NAMALWA (cell line): ENCODE measurements around the gene ZNF184.

Experiments
- DNase-seq: peaks from one replicate; pipeline ENCODE4 v3.0.0-alpha.2; 2015; ENCODE audit warnings: low spot score

The ZNF184 gene

GRCh38 chr6:27472617-27473400 lies at the start of gene ZNF184:
Gene ZNF184, minus strand, starts transcription at chr6:27473105. Its CDS starts 811 bp downstream, at chr6:27472294.
- DNase-seq, result peak; percentile 93

- DNase-seq, result peak; percentile 87
These were observed 46.2 kb upstream of the ZNF184 start for GRCh38 chr6:27518881-27519795.

DNA sequence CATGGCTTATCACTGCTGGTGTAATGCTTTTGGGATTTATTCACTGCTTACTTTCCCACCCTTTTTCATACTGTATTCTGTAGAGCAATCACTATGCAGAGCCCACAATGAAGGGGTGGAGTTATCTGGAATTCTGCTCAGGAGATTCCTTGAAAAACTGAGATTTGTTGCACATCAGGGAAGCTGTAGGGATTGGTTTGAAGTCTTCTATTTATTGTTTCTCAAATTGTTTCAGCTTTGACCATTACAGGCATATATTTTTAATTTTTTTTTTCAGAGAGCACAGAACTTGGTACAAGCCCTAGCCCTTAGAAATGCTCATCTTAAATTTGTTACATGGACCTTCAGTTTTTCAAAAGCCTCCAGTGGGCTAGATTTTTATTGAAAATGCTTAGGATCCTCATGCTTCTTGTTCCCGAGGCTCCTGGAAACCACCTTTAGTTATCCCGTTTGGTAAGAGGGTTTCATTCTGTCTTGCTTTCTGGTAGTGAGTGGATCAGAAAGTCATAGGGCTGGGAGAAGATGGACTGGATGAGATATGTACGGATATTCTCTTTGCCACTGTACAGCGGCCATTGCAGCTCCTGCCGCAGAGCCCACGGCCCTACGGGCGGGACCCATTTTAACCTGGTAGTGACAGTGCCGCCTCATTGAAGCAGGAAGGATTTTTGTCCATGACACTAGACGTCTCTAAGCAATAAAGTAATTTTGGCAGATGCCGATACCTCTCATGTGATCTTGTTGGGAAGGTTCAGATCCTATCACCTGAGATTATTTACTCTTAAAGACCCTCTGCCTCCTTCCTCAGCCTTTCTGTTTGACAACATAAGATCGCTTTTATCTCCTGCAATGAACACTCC lies 45.3 kb upstream of the ZNF184 start:
- peak; percentile 39 for DNase-seq

DNA sequence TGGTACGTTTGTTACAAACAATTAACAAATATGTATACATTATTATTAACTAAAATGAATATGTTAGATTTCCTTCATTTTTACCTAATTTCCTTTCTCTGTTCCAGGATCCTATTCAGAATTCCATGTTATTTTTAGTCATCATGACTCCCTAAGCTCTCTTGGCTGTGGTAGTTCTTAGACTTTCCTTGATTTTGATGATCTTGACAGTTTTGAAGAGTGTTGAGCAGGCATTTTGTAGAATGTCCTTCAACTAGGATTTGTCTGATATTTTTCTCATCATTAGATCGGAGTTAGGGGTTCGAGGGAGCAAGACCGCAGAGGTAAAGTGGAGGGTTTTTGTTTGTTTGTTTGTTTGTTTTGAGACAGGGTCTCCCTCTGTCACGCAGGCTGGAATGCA lies 44.3 kb upstream of the ZNF184 start:
- DNase-seq, result no peak

DNA sequence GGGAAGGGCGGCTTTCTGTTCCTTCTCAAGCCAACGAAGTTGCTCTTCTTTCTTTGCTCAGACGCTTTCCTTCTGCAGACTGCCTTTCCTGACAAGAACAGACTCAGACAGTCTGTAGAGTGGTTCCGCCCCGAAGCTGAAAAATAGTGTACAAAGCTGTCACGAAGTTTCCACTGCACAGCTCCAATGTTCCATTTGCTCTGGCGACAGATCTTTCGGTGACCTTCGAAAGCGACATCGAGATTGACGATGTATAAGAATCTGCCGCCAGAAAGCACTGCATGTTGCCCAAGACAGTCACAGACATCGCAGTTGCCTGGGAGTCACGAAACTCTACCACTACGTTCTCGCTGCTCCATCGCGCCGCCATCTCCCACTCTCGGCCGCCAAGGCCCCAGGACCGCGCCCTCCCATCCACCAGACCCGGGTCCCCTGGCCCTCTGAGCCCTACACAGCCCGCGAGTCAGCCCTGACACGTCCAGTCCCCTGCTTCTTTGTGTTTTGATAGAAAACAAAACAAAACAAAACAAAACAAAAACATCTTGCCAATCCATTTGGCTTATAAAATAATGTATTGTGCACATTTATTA lies 42.1 kb upstream of the ZNF184 start:
- DNase-seq, result no peak

DNA sequence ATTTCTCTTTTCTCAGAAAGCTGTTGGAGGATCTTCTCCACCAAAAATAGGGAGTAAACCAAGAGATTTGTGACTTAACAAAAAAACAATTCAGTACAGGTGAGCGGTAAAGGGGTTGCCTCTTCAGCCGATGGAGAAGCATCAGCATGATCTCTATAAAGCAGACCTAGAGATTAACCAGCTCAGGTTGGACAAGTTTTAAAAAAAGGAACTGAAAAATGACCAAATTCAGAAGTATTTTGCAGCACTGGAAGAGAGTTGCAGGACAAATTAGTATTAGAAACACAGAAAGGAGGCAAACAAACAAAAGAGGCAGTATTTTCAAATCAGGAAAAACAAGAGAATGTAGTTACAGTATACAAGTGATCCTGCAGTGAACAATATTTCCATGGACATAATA lies 39.6 kb upstream of the ZNF184 start:
- DNase-seq, result no peak

DNA sequence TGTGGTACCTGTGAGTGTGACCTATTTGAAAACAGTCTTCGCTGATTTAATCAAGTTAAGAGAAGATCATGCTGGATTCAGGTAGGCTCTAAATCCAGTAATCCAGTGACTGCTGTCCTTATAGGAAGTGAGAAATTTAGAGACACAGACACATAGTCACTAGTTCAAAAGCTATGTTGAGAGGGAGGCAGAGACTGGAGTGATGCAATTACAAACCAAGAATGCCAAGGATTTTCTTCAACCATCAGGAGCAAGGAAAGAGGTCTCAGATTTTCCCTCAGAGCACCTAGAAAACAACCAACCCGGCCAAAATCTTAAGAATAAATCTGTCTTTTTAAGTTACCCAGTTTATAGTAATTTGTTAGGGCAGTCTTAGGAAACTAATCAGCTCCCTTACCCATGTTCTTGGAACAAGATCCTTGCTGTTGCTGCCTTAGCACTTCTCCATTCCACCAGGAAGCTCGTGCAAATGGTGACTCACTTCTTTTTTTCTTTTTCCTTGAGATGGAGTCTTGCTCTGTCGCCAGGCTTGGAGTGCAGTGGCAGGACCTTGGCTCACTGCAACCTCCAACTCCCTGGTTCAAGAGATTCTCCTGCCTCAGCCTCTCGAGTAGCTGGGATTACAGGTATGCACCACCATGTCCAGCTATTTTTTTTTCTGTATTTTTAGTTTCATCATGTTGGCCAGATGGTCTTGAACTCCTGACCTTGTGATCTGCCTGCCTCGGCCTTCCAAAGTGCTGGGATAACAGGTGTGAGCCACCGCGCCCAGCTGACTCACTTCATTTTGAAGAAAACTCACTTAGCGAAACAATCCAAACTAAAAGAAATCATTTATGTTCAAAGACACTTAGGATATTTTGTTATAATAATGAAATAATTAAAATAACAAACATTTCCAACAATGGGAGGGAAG lies 34.4 kb upstream of the ZNF184 start:
- no peak for DNase-seq

GRCh38 chr6:27505209-27506027 lies 32.5 kb upstream of the ZNF184 start:
- DNase-seq, result no peak

DNA sequence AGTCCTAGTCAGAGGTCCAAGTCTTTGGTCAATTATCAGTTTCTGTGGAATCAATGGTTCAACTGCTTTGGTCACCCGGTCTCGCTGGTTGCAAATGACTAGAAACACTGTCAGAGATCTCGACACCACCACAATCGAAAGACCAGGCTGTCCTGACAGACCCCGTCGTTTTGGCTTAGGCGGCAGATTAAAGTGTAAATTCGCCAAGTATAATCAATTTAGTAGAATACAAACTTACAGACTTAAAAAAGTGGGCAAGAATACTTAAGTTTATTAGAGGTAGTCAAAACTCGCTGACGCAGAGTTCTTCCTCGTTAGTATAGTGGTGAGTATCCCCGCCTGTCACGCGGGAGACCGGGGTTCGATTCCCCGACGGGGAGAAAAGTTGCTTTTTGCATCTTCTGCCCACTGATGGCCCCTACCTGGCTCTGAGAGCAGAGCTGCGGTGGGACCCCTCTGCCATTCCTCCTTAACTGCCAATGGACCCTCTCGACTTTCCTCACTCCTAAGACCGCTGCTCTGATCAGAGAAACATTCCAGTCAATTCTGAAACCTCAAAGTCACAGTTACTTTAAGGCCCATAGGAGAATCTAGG lies 30.6 kb upstream of the ZNF184 start:
- DNase-seq, result peak; percentile 91

DNA sequence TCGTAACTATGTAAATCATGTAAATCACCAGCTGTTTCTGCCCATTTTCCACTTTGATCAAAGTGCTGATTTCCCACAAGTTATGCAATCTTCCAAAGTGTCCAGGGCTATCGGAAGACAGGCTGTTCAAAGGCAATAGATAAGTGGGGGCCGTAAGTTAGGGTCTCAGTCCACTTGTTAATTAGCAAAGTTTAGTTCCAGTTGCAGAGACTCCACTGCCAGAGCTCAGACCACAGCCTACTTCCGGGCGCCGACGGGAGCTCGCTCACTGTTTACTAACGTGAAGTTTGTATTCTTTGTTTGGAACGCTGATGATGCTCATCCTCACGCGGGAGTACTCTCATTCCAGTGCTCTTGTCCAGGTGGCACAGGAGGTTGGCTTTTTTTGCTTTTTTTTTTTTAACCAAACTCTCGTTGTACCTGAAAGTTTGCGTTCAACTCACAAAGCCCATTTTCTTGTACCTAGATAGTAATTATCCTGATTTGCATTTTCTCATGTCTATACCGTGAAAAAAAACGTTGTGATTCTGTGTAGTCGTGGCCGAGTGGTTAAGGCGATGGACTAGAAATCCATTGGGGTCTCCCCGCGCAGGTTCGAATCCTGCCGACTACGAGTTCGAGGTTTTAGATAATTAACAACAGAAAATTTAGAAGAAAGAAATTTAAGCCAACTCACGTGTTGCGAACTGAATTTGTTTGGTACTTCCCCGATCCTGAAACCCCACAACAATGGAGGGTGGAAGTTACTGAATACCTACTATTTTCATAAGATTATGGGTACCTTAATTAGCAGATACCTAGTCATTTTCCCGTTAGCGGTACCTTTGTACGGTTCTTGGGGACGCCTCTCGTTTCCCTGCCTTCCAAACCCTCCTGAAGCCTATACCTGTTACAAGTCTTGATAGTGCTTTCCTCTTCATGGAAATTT lies 29.9 kb upstream of the ZNF184 start:
- peak; percentile 90 for DNase-seq

DNA sequence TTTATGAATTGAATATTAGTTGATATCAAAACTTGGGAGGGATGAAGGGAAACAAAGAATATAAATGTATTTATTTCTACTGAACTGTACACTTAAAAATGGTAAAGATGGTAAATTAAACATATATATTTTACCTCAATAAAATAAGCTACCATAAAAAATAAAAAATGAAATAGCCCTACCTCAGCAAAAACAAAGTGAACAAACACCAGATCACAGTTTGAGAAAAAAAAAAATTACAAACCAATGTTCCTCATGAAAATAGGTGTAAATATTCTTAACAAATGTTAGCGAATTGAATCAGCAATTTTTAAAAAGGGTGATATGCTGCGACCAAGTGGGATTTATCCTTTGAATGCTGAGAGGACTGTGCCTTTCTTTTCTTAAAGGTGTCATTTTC lies 28.3 kb upstream of the ZNF184 start:
- DNase-seq, result no peak

GRCh38 chr6:27500177-27500576 lies 27.3 kb upstream of the ZNF184 start:
- no peak for DNase-seq

- peak; percentile 45 for DNase-seq
These were observed 22.7 kb upstream of the ZNF184 start for GRCh38 chr6:27495386-27496135.

DNA sequence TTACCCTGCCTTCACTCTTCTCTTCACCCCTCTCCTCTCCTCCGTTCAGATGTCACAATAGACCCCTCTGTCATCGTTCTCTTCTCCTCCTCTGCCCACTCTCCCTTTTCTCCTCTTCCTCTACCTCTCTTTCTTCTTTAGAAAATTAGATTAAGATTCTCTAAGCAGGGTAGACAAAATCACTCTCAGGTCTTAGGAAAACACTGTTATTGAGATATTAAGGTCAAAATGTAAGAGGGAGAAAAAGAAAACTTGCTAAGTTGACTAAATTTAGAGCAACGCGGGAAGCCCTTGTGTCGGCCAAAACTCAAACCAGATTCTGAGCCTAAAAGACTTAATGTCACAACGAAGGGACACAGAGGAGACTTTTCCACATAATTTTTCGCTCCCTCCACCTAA lies 22.1 kb upstream of the ZNF184 start:
- no peak for DNase-seq

DNA sequence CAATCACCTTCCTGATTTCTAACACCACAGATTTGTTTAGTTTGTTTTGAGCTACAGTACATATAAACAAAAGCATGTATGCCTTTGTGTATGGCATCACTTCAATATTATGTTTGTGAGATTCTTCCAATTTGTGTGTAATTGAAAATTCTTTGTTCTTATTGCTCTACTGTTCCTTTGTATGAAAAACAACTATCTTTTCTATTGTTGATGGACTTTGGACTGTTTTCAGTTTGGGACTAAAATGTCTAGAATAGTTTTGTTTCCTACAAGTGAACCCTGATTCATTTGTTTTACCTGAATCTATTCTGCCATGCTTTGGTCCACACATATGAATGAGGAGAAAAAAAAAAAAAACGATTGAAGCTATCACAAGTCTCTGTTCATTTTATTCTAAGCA lies 21.2 kb upstream of the ZNF184 start:
- no peak for DNase-seq

DNA sequence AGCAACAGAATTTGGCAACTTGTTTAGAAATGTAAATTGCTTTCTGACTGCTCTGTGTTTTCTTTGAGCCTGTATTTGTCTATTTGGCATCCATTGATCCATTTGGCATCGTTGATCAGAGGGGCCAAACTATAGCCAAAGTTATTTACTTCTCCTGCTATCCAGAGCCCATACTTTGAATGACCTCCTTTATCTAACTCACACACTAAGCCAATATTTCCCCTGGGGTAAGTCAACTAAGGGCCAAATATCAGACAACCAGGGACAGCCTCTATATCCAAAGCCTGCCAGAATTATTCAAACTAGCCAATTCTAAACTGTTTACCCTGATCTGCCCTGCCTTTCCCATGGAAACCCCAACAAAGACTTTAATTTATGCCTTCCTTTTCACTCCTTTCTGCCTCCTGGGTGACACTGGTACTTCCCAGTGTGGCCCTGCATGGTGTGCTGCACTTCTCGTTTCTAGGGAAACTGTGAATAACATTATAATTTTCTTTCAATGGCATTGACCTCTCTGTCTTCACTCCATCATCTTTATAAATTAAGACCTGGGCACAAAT lies 19.8 kb upstream of the ZNF184 start:
- no peak for DNase-seq
